NOMO-1 (cell line): Measurements from ENCODE around the gene RPSA.
"Not testable (repeated sequence)": the region's sequence is repeated elsewhere in the genome, so short reads cannot be mapped to it uniquely, and the experiment has no call there.

Experiments
- DNase-seq, 2 experiments: peaks; one replicate each; lab custom pipeline; 2025; ENCODE audit not compliant: unreplicated experiment in 2 of 2; lab: John Stamatoyannopoulos, UW

RPSA gene

GRCh38 chr3:39453134-39453533 is 46.6 kb downstream of the RPSA start:
- no peak for DNase-seq

- DNase-seq, result not testable (repeated sequence)
These were observed 47.4 kb downstream of the RPSA start for GRCh38 chr3:39453872-39454271.

GRCh38 chr3:39454591-39455217 is 48.2 kb downstream of the RPSA start:
- DNase-seq, result no peak

GRCh38 chr3:39456159-39456558 is 49.6 kb downstream of the RPSA start:
- DNase-seq, result no peak

GRCh38 chr3:39457361-39457760 is 50.8 kb downstream of the RPSA start:
- no peak for DNase-seq

- not testable (repeated sequence) for DNase-seq
These were observed 52.1 kb downstream of the RPSA start for GRCh38 chr3:39458579-39458978.

GRCh38 chr3:39460677-39461076 is 54.2 kb downstream of the RPSA start:
- DNase-seq, result no peak
